Heart left ventricle (tissue), 16 donors: ENCODE data around the gene ARFGAP1. TPM values are rescaled to one million over a fixed set of nuclear protein-coding genes. Genes with fewer than 3 reads are reported as not detected.

Source experiments
- ATAC-seq, 4 donors: fragments of 200-7000 bp; cut with Tn5 transposase; one replicate each; pipeline ENCODE4 v1.9.1; 2020 to 2022; ENCODE audit warnings: moderate library complexity in 4 of 4, mild to moderate bottlenecking in 3 of 4, moderate number of reproducible peaks in 1 of 4
- DNase-seq, 5 donors: peaks; one replicate each; pipeline ENCODE4 v3.0.0-alpha.2; 2020
- H3K27ac ChIP-seq, 12 donors: fragments of 200-600 bp; sonication (generic) in 4 of 12; one replicate each; pipeline versions ENCODE4 v1.5.0 to v1.8.0; 2016 to 2022; ENCODE audit warnings: mild to moderate bottlenecking in 2 of 12
- H3K27me3 ChIP-seq, 9 donors: fragments of 200-600 bp; sonication (generic) in 2 of 9; one replicate each; pipeline versions ENCODE4 v1.5.1 to v1.8.0; 2016 to 2022; ENCODE audit warnings: mild to moderate bottlenecking in 3 of 9
- H3K36me3 ChIP-seq, 9 donors: fragments of 200-600 bp; sonication (generic) in 2 of 9; one replicate each; pipeline versions ENCODE4 v1.5.0 to v1.8.0; 2018 to 2022; ENCODE audit warnings: mild to moderate bottlenecking in 2 of 9
- H3K4me1 ChIP-seq, 12 donors: fragments of 200-600 bp; sonication (generic) in 4 of 12; one replicate each; pipeline versions ENCODE4 v1.5.0 to v1.8.0; 2016 to 2022; ENCODE audit warnings: mild to moderate bottlenecking in 3 of 12
- H3K4me3 ChIP-seq, 12 donors: fragments of 200-600 bp; sonication (generic) in 4 of 12; one replicate each; pipeline versions ENCODE4 v1.5.0 to v1.8.0; 2017 to 2022; ENCODE audit warnings: mild to moderate bottlenecking in 9 of 12, moderate library complexity in 4 of 12
- H3K9me3 ChIP-seq, 12 donors: fragments of 200-600 bp; sonication (generic) in 4 of 12; one replicate each; pipeline versions ENCODE4 v1.5.0 to v1.8.0; 2016 to 2022; ENCODE audit warnings: mild to moderate bottlenecking in 1 of 12
- CTCF ChIP-seq, 12 donors: fragments of 200-600 bp; sonication (generic) in 4 of 12; IDR thresholded peaks; one replicate each; pipeline versions ENCODE4 v1.5.0 to v1.8.0; 2018 to 2022; ENCODE audit warnings: antibody characterized with exemption in 12 of 12, mild to moderate bottlenecking in 5 of 12
- POLR2A ChIP-seq, 2 donors: fragments of 450-650 bp; IDR thresholded peaks; one replicate each; pipeline ENCODE4 v1.6.1; 2017; ENCODE audit warnings: antibody characterized with exemption in 2 of 2, mild to moderate bottlenecking in 2 of 2, moderate library complexity in 2 of 2
- WGBS, 4 donors: extraction: QIAGEN DNeasy Blood & Tissue Kit in 2 of 4; methylation state at CpG; one replicate each; pipeline versions ENCODE4 v1.1.5 to v1.1.7; 2013 to 2018; 5-methylcytosine and 5-hydroxymethylcytosine counted together
- intact Hi-C, 10 donors: fragments of 100-400 bp; cut with DNase I; formaldehyde crosslinking; loops; one replicate each; pipeline versions ENCODE4 v1.11.1 to v1.14.2; 2022
- polyA plus RNA-seq, 2 donors: library from polyadenylated mRNA; stranded (reverse); fragments of 200-250 nt; gene quantifications; one replicate each; pipeline ENCODE4 v1.2.3, GENCODE V29; 2013
- total RNA-seq, 9 donors: library from RNA; depleted of rRNA in 2 of 9; stranded (reverse); fragments of >200 nt in 2 of 9; fragmentation: NEBNext Ultra II Directional in 3 of 9; extraction: Animal tissue kit (Norgen Biotek cat#: 25700) in 3 of 9; gene quantifications; one replicate each; pipeline versions ENCODE4 v1.1.0 to v1.2.4, GENCODE V29; 2016 to 2023
- donor health status: ischemic (EF 13 %, LVEDD 7.1; RV severe dilation, severe dysfunction).
- donor health status: healthy with polysubstance abuse.
- donor health status: DM: no; HTN: yes; CAD: no.
- donor health status: DM: no; HTN: no; CAD: no.
- donor health status: ischemic (EF 25% LVEDD 6.9; RV normal size, moderate dysfunction).
- donor health status: ischemic (EF 25% LVEDD 5.7; RV mildly dilated, moderate dysfunction).
- donor health status: healthy.
- donor health status: DM: yes; HTN: yes; CAD: no.
- donor health status: ischemic (EF 35%, LVEDD 5.7; RV mildly dilated, moderate dysfunction).
- donor health status: nonischemic (EF 11% LVEDD 7.7; RV severe dilation, severe dysfunction).
- donor health status: DM: yes; HTN: yes; CAD: no.
- donor health status: PGD.
- donor health status: ischemic (EF 29% LVEDD 5.4; RV normal size, mild dysfunction).
- donor health status: nonischemic (EF 23%, LVEDD 6.1; RV moderate dilation, normal function).

The ARFGAP1 gene
- total and polyA plus RNA-seq, 11 donors: 14.3 to 51.6 (median 29.5) TPM

GRCh38 chr20:63236116-63236837, 36.3 kb upstream of the ARFGAP1 start:
- no peak for TF ChIP-seq POLR2A (IDR thresholded peaks at IDR 0.05)
- no peak for TF ChIP-seq CTCF (IDR thresholded peaks at IDR 0.05)
- Histone ChIP-seq H3K4me3 (no peak overlapping the region), H3K4me1 (peaks cover 0 to 3% (median 0%) of the 10 kb centered on the region in 12 donors), H3K27ac (no peak overlapping the region), H3K9me3 (no peaks in the 10 kb centered on the region), H3K36me3 (no peaks in the 10 kb centered on the region), H3K27me3 (peaks cover 0 to 26% (median 5%) of the 10 kb centered on the region in 9 donors)
- WGBS, 4 donors: 81 to 85% (median 82%) methylated on average over 14 to 26 of the region's 26 CpGs
- intact Hi-C loops: loop anchor here in 1 of 10 donors (10.0 kb wide), 1 partner anchor 181 kb away; no protein-coding TSS in a partner anchor
- ATAC-seq (no peak), DNase-seq (no peak)

- Histone ChIP-seq H3K9me3 (no peaks in the 10 kb centered on the region), H3K4me3 (no peak overlapping the region), H3K36me3 (no peaks in the 10 kb centered on the region), H3K27me3 (peaks cover 0 to 20% (median 5%) of the 10 kb centered on the region in 9 donors), H3K4me1 (peaks cover 0 to 3% (median 0%) of the 10 kb centered on the region in 12 donors), H3K27ac (no peak overlapping the region)
- intact Hi-C loops: loop anchor here in 1 of 10 donors (10.0 kb wide), 1 partner anchor 183 kb away; no protein-coding TSS in a partner anchor
- WGBS, 4 donors: 69 to 80% (median 77%) methylated on average over 5 to 10 of the region's 10 CpGs
- DNase-seq: no peak
- no peak for ATAC-seq
- TF ChIP-seq POLR2A (IDR thresholded peaks at IDR 0.05) (no peak), CTCF (IDR thresholded peaks at IDR 0.05) (no peak)
These were observed 34.6 kb upstream of the ARFGAP1 start for GRCh38 chr20:63238031-63238430.

- DNase-seq (no peak), ATAC-seq (peak in 2 of 4 donors; percentile 11 to 40)
- TF ChIP-seq CTCF (IDR thresholded peaks at IDR 0.05) (peak in 1 of 12 donors; percentile 12), POLR2A (IDR thresholded peaks at IDR 0.05) (no peak)
- intact Hi-C loops: loop anchor here in 1 of 10 donors (10.0 kb wide), 1 partner anchor 184 kb away; no protein-coding TSS in a partner anchor
- H3K27ac ChIP-seq: no peak overlapping the region
- H3K4me3 ChIP-seq: no peak overlapping the region
- WGBS, 4 donors: 43 to 55% (median 45%) methylated on average over 7 to 16 of the region's 16 CpGs
- H3K9me3 ChIP-seq: no peaks in the 10 kb centered on the region
- no peaks in the 10 kb centered on the region for H3K36me3 ChIP-seq
- H3K4me1 ChIP-seq: peaks cover 0 to 3% (median 0%) of the 10 kb centered on the region in 12 donors
- H3K27me3 ChIP-seq: peaks cover 0 to 22% (median 5%) of the 10 kb centered on the region in 9 donors
These were observed 34.0 kb upstream of the ARFGAP1 start for GRCh38 chr20:63238514-63239125.

GRCh38 chr20:63239431-63239830, 33.2 kb upstream of the ARFGAP1 start:
- H3K36me3 ChIP-seq: no peaks in the 10 kb centered on the region
- 87 to 90% (median 88%) methylated on average over 12 to 30 of the region's 30 CpGs for WGBS, 4 donors
- peaks cover 0 to 3% (median 0%) of the 10 kb centered on the region in 12 donors for H3K4me1 ChIP-seq
- no peak for TF ChIP-seq CTCF (IDR thresholded peaks at IDR 0.05)
- TF ChIP-seq POLR2A (IDR thresholded peaks at IDR 0.05): no peak
- H3K9me3 ChIP-seq: no peaks in the 10 kb centered on the region
- H3K27ac ChIP-seq: no peak overlapping the region
- no peak overlapping the region for H3K4me3 ChIP-seq
- intact Hi-C loops: loop anchor here in 1 of 10 donors (10.0 kb wide), 1 partner anchor 185 kb away; no protein-coding TSS in a partner anchor
- ATAC-seq (no peak), DNase-seq (no peak)
- H3K27me3 ChIP-seq: peaks cover 0 to 23% (median 1%) of the 10 kb centered on the region in 9 donors
